ENCODE results near the gene CADPS2. TPM values are rescaled to one million over a fixed set of nuclear protein-coding genes. Genes with fewer than 3 reads are reported as not detected.

CADPS2 gene
- total RNA-seq, 2 donors from 2014 or later: 4.3 to 11.7 TPM

DNA sequence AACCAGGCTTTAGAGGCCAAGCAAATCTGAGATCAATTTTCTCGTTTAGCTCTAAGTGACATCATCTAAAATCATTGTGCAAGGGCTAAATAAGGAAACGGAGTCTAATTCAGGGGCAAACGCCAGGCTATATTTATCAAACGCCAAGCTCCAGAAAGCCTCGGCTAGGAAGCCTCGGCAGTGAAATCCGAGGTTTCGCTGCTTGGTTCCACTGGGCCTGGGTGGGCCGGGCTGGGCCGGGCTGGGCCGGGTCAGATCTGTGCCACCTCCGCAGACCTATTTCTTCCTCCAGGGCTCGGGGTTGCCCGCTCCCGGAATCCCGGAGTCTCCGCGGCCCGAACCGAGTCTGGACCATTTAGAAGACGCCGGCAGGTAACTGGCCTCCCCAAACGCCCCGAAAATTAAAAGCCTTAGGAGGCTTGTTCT lies 581.3 kb downstream of the CADPS2 start:
- Histone ChIP-seq H3K36me3 (ENCODE audit: control insufficient read depth, insufficient read depth, low read length) (no peaks in the 10 kb centered on the region), H3K27me3 (ENCODE audit: control insufficient read depth, insufficient read depth, low read length, poor library complexity, severe bottlenecking) (peaks cover 100% of the 10 kb centered on the region), H3K9ac (ENCODE audit: extremely low read depth, low read length, poor library complexity, severe bottlenecking) (no peak overlapping the region), H3K27ac (ENCODE audit: low read depth, low read length) (no peak overlapping the region), H3K9me3 (ENCODE audit: control insufficient read depth, low read length) (no peaks in the 10 kb centered on the region), H3K4me3 (ENCODE audit: low read length) (peak overlapping the region; percentile 71), H3K4me1 (ENCODE audit: control insufficient read depth, insufficient read depth, low read length) (no peaks in the 10 kb centered on the region)
- Mint-ChIP-seq H3K9me3 (no peaks in the 10 kb centered on the region), H3K4me1 (peaks cover 44% of the 10 kb centered on the region), H3K27ac (no peak overlapping the region), H3K36me3 (ENCODE audit: low read depth) (no peaks in the 10 kb centered on the region), H3K4me3 (peak overlapping the region; percentile 62), H3K27me3 (ENCODE audit: insufficient read depth) (peaks cover 100% of the 10 kb centered on the region)
- peak; percentile 72 for DNase-seq
- TF ChIP-seq, protein P1, sequence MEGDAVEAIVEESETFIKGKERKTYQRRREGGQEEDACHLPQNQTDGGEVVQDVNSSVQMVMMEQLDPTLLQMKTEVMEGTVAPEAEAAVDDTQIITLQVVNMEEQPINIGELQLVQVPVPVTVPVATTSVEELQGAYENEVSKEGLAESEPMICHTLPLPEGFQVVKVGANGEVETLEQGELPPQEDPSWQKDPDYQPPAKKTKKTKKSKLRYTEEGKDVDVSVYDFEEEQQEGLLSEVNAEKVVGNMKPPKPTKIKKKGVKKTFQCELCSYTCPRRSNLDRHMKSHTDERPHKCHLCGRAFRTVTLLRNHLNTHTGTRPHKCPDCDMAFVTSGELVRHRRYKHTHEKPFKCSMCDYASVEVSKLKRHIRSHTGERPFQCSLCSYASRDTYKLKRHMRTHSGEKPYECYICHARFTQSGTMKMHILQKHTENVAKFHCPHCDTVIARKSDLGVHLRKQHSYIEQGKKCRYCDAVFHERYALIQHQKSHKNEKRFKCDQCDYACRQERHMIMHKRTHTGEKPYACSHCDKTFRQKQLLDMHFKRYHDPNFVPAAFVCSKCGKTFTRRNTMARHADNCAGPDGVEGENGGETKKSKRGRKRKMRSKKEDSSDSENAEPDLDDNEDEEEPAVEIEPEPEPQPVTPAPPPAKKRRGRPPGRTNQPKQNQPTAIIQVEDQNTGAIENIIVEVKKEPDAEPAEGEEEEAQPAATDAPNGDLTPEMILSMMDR (conservative IDR thresholded peaks at IDR 0.05): no peak
- 0 to 5% methylated on average over 10 to 24 of the region's 24 CpGs for WGBS, 2 experiments (ENCODE audit: insufficient coverage in 1 of 2, insufficient read length in 1 of 2)

DNA sequence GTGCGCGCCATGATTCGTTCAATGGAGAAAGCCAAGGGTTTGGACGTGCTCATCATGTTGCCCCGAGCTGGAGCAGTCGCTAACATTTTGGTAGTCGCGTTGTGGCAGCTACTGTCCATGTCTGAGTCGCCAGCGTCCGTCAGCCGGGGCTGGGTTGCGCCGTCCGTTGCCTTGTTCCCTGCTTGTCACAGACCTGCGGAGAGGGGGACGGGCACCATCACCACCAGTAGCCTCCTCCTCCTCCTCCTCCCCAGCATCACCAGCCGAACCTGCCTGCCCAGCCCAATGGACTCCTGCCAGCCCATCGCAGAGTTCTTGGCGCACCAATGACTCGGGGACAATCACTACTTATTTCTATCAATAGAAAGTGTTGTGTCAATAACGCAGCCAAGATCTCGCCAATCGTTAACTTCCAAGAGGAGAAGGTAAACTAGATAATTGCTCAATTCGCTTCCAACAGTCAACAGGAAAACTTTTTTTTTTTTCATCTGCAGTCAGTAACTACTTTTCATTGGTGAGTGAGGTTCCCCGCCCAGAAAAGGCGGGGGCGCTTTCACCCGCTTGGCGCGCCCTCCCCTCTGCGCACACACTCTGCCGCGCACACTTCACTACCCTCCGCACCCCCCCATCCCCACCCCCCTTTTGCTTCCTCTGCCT lies 581.8 kb downstream of the CADPS2 start, which contains the start of gene FEZF1:
TSS of gene FEZF1 (minus strand) at position 432 of the 657 bp plus-strand sequence. CDS start at position 119, 313 bp downstream.
- Mint-ChIP-seq H3K27ac (peak within 1 kb of the TSS; percentile 59), H3K36me3 (ENCODE audit: low read depth) (no peaks in the 10 kb centered on the region), H3K4me3 (peak within 1 kb of the TSS; percentile 62), H3K27me3 (ENCODE audit: insufficient read depth) (peaks cover 100% of the 10 kb centered on the region), H3K4me1 (peaks cover 44% of the 10 kb centered on the region), H3K9me3 (no peaks in the 10 kb centered on the region)
- Histone ChIP-seq H3K9me3 (ENCODE audit: control insufficient read depth, low read length) (no peaks in the 10 kb centered on the region), H3K9ac (ENCODE audit: extremely low read depth, low read length, poor library complexity, severe bottlenecking) (no peak within 1 kb of the TSS), H3K4me1 (ENCODE audit: control insufficient read depth, insufficient read depth, low read length) (no peaks in the 10 kb centered on the region), H3K36me3 (ENCODE audit: control insufficient read depth, insufficient read depth, low read length) (no peaks in the 10 kb centered on the region), H3K27me3 (ENCODE audit: control insufficient read depth, insufficient read depth, low read length, poor library complexity, severe bottlenecking) (peaks cover 100% of the 10 kb centered on the region), H3K27ac (ENCODE audit: low read depth, low read length) (no peak within 1 kb of the TSS), H3K4me3 (ENCODE audit: low read length) (peak within 1 kb of the TSS; percentile 71)
- TF ChIP-seq, protein P1 (conservative IDR thresholded peaks at IDR 0.05): no peak
- 0% methylated on average over 10 to 35 of the region's 35 CpGs for whole genome bisulfite sequencing, 2 experiments (ENCODE audit: insufficient coverage in 1 of 2, insufficient read length in 1 of 2)
- peak; percentile 82 for DNase-seq

DNA sequence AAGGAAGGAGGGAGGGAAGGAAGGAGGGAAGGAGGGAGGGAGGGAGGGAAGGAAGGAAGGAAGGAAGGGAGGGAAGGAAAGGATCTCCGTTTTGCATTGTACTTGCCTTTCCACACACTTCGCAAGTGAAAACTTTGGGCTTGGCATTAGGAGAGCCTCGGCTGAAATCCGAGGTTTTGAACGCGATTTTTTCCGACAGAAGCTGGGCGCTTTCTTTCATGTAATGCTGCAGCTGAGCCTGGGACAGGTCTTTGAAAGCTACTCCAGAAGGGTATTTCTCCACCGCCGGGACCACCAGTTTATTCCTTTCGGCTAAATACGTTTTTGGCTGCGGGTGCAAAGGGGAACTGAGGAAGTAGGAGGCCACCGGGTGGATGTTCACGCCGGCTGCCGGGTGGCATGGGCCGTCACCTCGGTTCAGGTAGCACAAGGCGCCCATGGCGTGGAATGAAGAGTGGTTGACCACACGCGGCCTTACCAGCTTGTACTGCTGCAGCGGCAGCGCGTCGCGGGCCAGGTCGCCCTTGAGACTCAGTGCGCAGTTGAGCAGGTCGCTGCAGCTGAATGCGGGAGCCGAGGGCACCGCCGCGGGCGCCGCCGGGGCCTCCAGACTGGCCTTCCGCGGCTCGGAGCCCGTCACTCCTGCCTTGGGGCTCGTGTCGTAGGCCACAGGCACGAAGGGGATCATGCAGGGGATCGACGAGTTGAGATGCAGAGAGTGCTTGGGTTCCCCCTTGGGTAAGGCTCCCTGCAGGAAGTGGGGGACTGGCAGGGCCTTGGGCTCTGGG lies 582.5 kb downstream of the CADPS2 start:
- DNase-seq: peak; percentile 84
- H3K27ac ChIP-seq (ENCODE audit: low read depth, low read length): no peak overlapping the region
- 1 to 3% methylated on average over 14 to 48 of the region's 48 CpGs for WGBS, 2 experiments (ENCODE audit: insufficient coverage in 1 of 2, insufficient read length in 1 of 2)
- no peak overlapping the region for H3K9ac ChIP-seq (ENCODE audit: extremely low read depth, low read length, poor library complexity, severe bottlenecking)
- Mint-ChIP-seq H3K27ac (no peak overlapping the region), H3K9me3 (no peaks in the 10 kb centered on the region), H3K4me3 (peak overlapping the region; percentile 62), H3K27me3 (ENCODE audit: insufficient read depth) (peaks cover 100% of the 10 kb centered on the region), H3K36me3 (ENCODE audit: low read depth) (no peaks in the 10 kb centered on the region), H3K4me1 (peaks cover 41% of the 10 kb centered on the region)
- no peaks in the 10 kb centered on the region for H3K4me1 ChIP-seq (ENCODE audit: control insufficient read depth, insufficient read depth, low read length)
- H3K36me3 ChIP-seq (ENCODE audit: control insufficient read depth, insufficient read depth, low read length): no peaks in the 10 kb centered on the region
- H3K4me3 ChIP-seq (ENCODE audit: low read length): peak overlapping the region; percentile 71
- H3K27me3 ChIP-seq (ENCODE audit: control insufficient read depth, insufficient read depth, low read length, poor library complexity, severe bottlenecking): peaks cover 100% of the 10 kb centered on the region
- TF ChIP-seq, protein P1 (conservative IDR thresholded peaks at IDR 0.05): no peak
- no peaks in the 10 kb centered on the region for H3K9me3 ChIP-seq (ENCODE audit: control insufficient read depth, low read length)
